Vagina (tissue), 2 donors: Measurements from ENCODE around the gene TATDN2.

ENCODE experiments used
- POLR2A ChIP-seq, 2 donors: fragments of 450-650 bp; IDR thresholded peaks; one replicate each; pipeline ENCODE4 v1.6.1; 2017; ENCODE audit warnings: antibody characterized with exemption in 2 of 2, mild to moderate bottlenecking in 2 of 2, moderate library complexity in 2 of 2
- POLR2AphosphoS5 ChIP-seq, 2 donors: sonication (generic); formaldehyde crosslinking; IDR thresholded peaks; one replicate each; pipeline ENCODE4 v1.9.0; 2017; ENCODE audit warnings: antibody characterized with exemption in 2 of 2, mild to moderate bottlenecking in 2 of 2, low read depth in 1 of 2; ENCODE audit not compliant: insufficient read depth in 1 of 2
- TF ChIP-seq, protein P1 (sequence below), 3 experiments: fragments of 450-650 bp in 2 of 3; fragments of 200-600 bp in 1 of 3; sonication (generic) in 1 of 3; IDR thresholded peaks; one replicate each; pipeline ENCODE4 v1.5.1; 2017 to 2019; ENCODE audit warnings: antibody characterized with exemption in 3 of 3, mild to moderate bottlenecking in 2 of 3, moderate library complexity in 2 of 3

DNA sequence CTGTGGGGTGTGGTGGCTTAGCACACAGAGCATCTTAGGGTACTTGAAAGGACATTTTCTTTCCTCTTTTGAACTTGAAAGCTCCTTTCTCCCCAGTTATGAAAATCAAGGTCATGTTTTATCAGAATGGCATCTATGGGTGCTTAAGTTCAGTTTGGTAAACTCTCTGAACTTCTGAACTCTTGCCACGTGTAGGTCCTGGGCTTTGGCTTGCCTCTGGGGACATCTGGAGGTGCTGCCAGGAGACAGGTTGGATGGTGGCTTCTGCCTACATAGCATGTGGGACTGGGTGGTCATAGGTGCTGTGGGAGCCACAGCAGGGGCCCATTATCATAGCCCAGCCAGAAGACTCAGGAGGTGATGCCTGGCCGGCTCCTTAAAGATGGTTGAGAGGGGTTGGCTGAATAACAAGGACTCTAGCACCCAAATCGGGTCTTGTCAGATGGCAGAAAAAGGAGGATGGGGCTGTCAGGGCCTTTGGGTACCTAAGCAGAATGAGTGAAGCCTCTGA lies 28.9 kb downstream of the TATDN2 start:
- TF ChIP-seq, protein P1, sequence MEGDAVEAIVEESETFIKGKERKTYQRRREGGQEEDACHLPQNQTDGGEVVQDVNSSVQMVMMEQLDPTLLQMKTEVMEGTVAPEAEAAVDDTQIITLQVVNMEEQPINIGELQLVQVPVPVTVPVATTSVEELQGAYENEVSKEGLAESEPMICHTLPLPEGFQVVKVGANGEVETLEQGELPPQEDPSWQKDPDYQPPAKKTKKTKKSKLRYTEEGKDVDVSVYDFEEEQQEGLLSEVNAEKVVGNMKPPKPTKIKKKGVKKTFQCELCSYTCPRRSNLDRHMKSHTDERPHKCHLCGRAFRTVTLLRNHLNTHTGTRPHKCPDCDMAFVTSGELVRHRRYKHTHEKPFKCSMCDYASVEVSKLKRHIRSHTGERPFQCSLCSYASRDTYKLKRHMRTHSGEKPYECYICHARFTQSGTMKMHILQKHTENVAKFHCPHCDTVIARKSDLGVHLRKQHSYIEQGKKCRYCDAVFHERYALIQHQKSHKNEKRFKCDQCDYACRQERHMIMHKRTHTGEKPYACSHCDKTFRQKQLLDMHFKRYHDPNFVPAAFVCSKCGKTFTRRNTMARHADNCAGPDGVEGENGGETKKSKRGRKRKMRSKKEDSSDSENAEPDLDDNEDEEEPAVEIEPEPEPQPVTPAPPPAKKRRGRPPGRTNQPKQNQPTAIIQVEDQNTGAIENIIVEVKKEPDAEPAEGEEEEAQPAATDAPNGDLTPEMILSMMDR (IDR thresholded peaks at IDR 0.05), result no peak
- TF ChIP-seq POLR2A (IDR thresholded peaks at IDR 0.05) (no peak), POLR2AphosphoS5 (IDR thresholded peaks at IDR 0.05; ENCODE audit: insufficient read depth in 1 of 2, low read depth in 1 of 2) (no peak)
